C1 segment of cervical spinal cord (tissue), 14 donors: Measurements from ENCODE around the gene SLC38A2.

Experiments
- DNase-seq, 14 donors: peaks; one replicate each; lab custom pipeline; 2025; lab: John Stamatoyannopoulos, UW

Gene SLC38A2

DNA sequence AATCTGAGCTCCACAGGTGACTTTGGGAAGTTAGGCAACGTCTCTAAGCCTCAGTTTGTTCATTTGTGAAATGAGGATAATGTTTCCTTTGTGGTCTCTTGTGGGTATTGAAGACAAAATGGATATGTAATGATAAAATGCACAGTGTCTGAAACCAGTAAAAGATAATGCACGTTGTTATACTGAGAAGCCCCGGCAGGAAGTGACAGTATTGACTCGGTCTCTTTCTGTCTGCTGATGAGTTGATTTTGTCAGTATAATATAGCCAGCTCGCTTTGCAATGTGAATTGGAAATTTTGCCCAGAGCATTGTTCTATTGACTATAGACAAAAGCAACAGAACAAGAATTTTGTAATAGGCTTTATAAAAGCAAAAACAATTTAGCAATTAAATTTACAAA, 54.5 kb downstream of the SLC38A2 start:
- DNase-seq: no peak
